Measurements from ENCODE around the gene KCNJ12. TPM values are rescaled to one million over a fixed set of nuclear protein-coding genes. Genes with fewer than 3 reads are reported as not detected.
"Not testable (repeated sequence)": the region's sequence is repeated elsewhere in the genome, so short reads cannot be mapped to it uniquely, and the experiment has no call there.

The KCNJ12 gene
- total and polyA plus RNA-seq, 2 of the 13 experiments (the other 11 are each of a cell fraction or from before 2014, with no cell fraction given): not detected

DNA sequence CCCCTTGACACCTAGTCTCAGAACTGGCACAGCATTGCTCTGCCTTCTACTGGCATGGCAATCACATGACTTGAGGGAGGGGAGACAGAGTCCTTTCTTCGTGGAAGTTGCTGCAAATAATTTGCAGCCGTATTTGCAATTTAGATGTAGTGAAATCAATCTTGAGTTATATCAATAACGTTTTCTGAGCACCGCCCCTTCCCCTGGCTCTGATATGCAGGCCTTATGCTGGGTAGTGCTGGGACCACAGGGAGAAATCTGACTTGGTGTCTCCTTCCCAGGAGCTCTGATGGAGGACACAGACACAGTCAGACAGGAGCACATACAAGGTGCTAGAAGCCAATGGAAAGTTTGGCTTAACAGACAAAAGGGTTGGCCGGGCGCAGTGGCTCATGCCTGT lies 35.8 kb upstream of the KCNJ12 start:
- H3K4me2 ChIP-seq (ENCODE audit: low read depth, low read length); H4K20me1 ChIP-seq (ENCODE audit: insufficient read depth, low read length); CTCF ChIA-PET (ENCODE audit: low intra/inter-chr PET ratio, low total read pairs); BruUV-seq (replicated peaks); POLR2A ChIA-PET; in situ Hi-C loops (cut with HindIII; ENCODE audit: extremely low pct_ligation_motif_present, low pct_unique_long_range_greater_than_20kb); H3K27me3 ChIP-seq (ENCODE audit: control insufficient read depth in 1 of 2, insufficient read depth in 2 of 2, low read length in 2 of 2); FAIRE-seq; H3K9me3 ChIP-seq (ENCODE audit: low read length); H3K9ac ChIP-seq (ENCODE audit: insufficient read depth, low read depth, low read length); H2AFZ ChIP-seq (ENCODE audit: low read length); H3K27ac ChIP-seq (ENCODE audit: extremely low read length, insufficient read depth, low read length); intact Hi-C loops (cut with micrococcal nuclease; ENCODE audit: unreplicated experiment); ATAC-seq; H3K4me3 ChIP-seq (replicated peaks in 1 of 3; ENCODE audit: insufficient read depth in 1 of 3, low read depth in 2 of 3, low read length in 3 of 3); DNase-seq (ENCODE audit: low spot score); H3K79me2 ChIP-seq (ENCODE audit: insufficient read depth, low read length); H3K36me3 ChIP-seq (replicated peaks in 1 of 2; ENCODE audit: control insufficient read depth in 1 of 2, insufficient read depth in 2 of 2, low read length in 2 of 2): not testable (repeated sequence)
- peaks cover 13% of the 10 kb centered on the region for H3K4me1 ChIP-seq (ENCODE audit: insufficient read depth, low read length)
- 22% methylated on average over 6 of the region's 6 CpGs for WGBS (ENCODE audit: low lambda C conversion rate)

GRCh38 chr17:21341279-21341678 lies 34.9 kb upstream of the KCNJ12 start:
- CTCF ChIA-PET (ENCODE audit: low intra/inter-chr PET ratio, low total read pairs); H3K4me2 ChIP-seq (ENCODE audit: low read depth, low read length); H3K9ac ChIP-seq (ENCODE audit: insufficient read depth, low read depth, low read length); ATAC-seq; H3K79me2 ChIP-seq (ENCODE audit: insufficient read depth, low read length); FAIRE-seq; DNase-seq (ENCODE audit: low spot score); H3K36me3 ChIP-seq (replicated peaks in 1 of 2; ENCODE audit: control insufficient read depth in 1 of 2, insufficient read depth in 2 of 2, low read length in 2 of 2); H3K27ac ChIP-seq (ENCODE audit: extremely low read length, insufficient read depth, low read length); H3K27me3 ChIP-seq (ENCODE audit: control insufficient read depth in 1 of 2, insufficient read depth in 2 of 2, low read length in 2 of 2); POLR2A ChIA-PET; H2AFZ ChIP-seq (ENCODE audit: low read length); in situ Hi-C loops (cut with HindIII; ENCODE audit: extremely low pct_ligation_motif_present, low pct_unique_long_range_greater_than_20kb); H3K9me3 ChIP-seq (ENCODE audit: low read length); H3K4me3 ChIP-seq (replicated peaks in 1 of 3; ENCODE audit: insufficient read depth in 1 of 3, low read depth in 2 of 3, low read length in 3 of 3); BruUV-seq (replicated peaks); H4K20me1 ChIP-seq (ENCODE audit: insufficient read depth, low read length); intact Hi-C loops (cut with micrococcal nuclease; ENCODE audit: unreplicated experiment): not testable (repeated sequence)
- peaks cover 13% of the 10 kb centered on the region for H3K4me1 ChIP-seq (ENCODE audit: insufficient read depth, low read length)
- WGBS (ENCODE audit: low lambda C conversion rate): no CpG with 5 or more reads among the region's 4 CpGs

DNA sequence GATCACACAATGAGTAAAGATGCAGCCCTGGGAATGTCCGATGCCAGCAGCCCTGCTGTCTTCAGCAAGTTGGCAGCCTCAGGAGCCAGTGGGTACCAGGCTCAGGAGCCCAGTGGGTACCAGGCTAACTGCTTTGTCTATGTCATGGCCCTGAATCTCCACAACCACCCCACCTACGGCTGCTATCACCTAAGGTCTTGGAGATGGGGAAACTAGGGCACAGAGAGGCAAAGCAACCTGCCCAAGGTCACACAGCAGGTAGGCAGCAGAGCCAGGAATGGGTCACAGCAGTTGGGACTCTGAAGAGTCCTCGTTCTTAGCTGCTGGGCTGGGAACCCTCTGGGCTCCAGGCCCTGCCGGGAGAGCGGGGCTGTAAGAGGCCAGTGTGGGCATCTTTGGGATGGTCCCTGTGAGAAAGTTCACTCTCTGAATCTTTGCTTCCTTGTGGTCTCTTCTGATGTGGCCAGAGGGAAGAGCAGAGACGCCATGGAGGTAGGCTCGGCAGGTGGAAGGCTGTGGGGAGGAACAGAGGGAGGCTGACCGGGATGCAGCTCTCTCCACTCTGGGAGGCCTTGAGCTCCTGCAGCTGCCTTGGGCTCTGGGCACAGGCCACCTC lies 34.1 kb upstream of the KCNJ12 start:
- in situ Hi-C loops (cut with HindIII; ENCODE audit: extremely low pct_ligation_motif_present, low pct_unique_long_range_greater_than_20kb); ATAC-seq: not testable (repeated sequence)

More for the DNA sequence above, 34.1 kb upstream of the KCNJ12 start:
- H3K4me3 ChIP-seq (replicated peaks in 1 of 3; ENCODE audit: insufficient read depth in 1 of 3, low read depth in 2 of 3, low read length in 3 of 3); FAIRE-seq; H3K9ac ChIP-seq (ENCODE audit: insufficient read depth, low read depth, low read length); CTCF ChIA-PET (ENCODE audit: low intra/inter-chr PET ratio, low total read pairs); intact Hi-C loops (cut with micrococcal nuclease; ENCODE audit: unreplicated experiment); H4K20me1 ChIP-seq (ENCODE audit: insufficient read depth, low read length); H3K27me3 ChIP-seq (ENCODE audit: control insufficient read depth in 1 of 2, insufficient read depth in 2 of 2, low read length in 2 of 2); H3K79me2 ChIP-seq (ENCODE audit: insufficient read depth, low read length); H2AFZ ChIP-seq (ENCODE audit: low read length); H3K4me1 ChIP-seq (ENCODE audit: insufficient read depth, low read length); H3K36me3 ChIP-seq (replicated peaks in 1 of 2; ENCODE audit: control insufficient read depth in 1 of 2, insufficient read depth in 2 of 2, low read length in 2 of 2); POLR2A ChIA-PET; H3K4me2 ChIP-seq (ENCODE audit: low read depth, low read length); BruUV-seq (replicated peaks); H3K27ac ChIP-seq (ENCODE audit: extremely low read length, insufficient read depth, low read length); H3K9me3 ChIP-seq (ENCODE audit: low read length); DNase-seq (ENCODE audit: low spot score): not testable (repeated sequence)
- peak; percentile 90 for TF ChIP-seq ZNF768 (CRISPR knock-in tag; IDR thresholded peaks at IDR 0.05)
- whole genome bisulfite sequencing (ENCODE audit: low lambda C conversion rate): 31% methylated on average over 5 of the region's 8 CpGs

Data from HepG2 (cell line).